Stimulated activated CD8-positive, alpha-beta memory T cell treated with anti-CD3 and anti-CD28 coated beads, Interleukin-4, amount 100 ng/mL, for 4 hours (primary cell): ENCODE results near the gene IL17RD.

Experiments
- DNase-seq, 2 donors: peaks; one replicate each; pipeline ENCODE4 v3.0.0-alpha.2; 2020; ENCODE audit warnings: low read depth in 2 of 2, low spot score in 1 of 2

Gene IL17RD

DNA sequence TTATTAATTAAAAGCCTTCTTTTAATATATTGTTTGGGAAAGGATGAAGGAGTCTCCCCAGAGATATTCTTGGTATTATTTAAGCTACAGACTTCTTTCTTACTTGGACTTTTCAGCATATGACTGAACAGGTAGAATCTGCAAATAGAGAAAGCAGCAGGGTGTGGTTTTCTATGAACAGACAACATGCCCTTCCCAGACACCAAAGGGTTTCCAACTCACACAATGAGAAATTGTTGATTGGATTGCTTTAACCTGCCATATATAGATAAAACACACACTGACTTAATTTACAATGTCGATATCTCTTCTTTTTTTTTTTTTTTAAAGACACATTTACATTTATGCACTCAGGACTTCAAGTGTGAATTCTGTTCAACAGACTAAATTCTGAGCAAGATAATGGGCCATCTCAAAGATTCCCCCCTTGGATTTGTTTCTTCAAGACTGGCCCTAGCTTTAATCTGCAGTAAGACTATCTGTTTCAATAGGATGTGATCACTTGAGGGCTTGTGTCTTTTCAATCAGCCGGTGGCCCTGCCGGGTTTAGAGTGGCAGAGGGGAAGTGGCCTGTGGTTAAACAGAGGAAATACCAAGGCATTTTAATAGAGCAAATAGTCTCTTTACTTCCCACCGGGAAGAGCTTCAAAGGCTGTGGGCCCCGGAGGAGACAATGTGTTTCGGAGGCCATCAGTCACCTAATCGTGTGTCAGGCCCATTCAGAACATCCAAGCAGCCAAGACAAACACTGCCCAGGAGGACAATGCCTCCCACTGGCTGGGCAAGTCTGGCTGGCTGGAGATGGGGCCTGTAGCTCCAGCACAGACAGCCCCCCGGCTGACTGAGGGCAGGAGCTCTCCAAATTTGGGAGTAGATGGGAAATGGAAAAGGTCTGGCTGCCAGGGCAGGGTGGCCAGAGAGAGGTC lies 6.1 kb downstream of the IL17RD start:
- no peak for DNase-seq

DNA sequence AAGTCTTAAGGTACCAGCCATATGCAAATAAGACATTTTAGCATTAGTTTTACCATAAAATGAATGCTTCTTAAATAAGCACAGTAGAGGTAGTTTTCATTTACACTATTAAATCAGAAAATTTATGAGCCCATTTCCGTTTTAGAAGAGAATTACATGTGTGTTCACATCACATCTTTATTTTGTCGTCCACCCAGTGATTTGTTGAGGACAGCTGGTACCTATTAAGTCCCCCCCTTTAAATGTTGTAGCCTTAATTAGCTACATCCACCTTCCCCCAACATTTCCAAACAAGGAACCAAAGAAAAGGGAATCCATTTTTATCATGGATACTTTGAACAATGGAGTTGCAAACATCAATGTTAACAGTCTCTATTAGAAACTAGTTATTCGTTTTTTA lies 6.8 kb downstream of the IL17RD start:
- no peak for DNase-seq

DNA sequence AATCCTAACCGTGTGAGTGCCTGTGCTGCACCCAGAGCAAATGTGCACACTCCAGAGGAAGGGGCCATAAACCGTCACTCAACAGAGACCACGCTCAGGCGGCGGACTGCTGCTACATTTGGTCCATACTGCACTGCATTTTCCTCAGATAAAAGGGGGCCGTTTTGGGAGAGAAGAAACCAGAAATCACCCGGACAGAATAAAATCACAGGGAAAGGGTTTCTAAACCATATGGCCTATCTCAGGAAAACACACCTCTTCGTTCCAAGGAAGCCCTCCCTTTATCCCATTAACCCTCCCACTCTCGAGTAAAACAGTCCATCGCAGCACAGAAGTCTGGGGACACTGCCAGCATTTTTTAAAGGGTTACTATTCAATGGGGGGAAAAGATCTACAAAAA lies 7.6 kb downstream of the IL17RD start:
- no peak for DNase-seq

DNA sequence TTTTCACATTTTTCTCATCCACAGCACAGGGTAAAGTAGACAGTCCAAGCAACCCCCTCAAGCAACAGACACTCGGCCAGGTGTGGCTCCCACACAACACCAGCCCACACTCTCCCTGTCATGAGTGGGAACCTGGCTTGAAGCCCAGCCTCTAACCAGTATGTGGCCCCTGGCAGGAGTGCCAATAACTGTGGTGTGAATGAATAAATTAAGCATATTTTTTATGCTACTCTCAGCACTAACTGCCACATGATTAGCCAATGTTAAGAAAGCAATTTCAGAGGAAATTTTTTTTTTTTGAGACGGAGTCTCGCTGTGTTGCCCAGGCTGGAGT lies 9.9 kb downstream of the IL17RD start:
- no peak for DNase-seq

DNA sequence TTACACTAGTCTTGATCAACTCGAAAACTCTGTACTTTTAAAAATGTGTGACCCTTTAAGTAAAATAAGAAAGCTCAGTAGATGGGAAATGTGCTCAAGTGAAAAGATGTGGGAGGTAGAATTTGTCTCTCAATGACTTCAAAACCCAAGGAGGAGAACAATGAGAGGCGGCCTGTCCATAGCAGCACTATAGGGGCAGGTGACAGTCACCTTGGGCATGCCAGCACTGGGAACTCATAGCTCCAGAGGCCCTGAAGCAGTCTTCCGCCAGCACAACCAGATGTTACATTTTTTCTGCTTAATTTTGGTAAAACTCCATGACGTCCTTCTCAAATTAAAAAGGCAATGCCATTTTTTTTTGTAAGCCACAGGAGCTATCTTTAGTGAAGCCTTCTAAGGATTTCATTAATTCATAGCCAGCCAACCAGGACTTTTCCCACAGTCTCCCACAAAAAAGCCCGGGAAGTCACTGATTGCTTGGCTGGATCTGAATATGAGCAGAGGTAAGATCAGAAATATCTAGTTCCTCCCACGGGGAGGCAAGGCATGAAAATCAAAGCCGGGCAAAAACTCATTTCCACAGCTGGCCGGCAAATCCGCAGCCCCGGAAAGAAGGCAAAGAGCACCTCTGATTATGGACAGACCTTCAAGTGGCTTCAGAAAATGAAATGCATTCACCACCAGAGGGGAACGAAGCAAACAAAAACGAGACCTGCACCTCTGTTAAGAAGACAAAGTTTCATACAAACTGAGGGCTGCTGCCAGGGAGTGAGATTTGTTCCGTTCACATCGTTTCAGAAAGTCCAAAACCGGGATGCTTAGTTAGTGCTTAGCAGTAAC lies 10.5 kb downstream of the IL17RD start:
- DNase-seq, result no peak

DNA sequence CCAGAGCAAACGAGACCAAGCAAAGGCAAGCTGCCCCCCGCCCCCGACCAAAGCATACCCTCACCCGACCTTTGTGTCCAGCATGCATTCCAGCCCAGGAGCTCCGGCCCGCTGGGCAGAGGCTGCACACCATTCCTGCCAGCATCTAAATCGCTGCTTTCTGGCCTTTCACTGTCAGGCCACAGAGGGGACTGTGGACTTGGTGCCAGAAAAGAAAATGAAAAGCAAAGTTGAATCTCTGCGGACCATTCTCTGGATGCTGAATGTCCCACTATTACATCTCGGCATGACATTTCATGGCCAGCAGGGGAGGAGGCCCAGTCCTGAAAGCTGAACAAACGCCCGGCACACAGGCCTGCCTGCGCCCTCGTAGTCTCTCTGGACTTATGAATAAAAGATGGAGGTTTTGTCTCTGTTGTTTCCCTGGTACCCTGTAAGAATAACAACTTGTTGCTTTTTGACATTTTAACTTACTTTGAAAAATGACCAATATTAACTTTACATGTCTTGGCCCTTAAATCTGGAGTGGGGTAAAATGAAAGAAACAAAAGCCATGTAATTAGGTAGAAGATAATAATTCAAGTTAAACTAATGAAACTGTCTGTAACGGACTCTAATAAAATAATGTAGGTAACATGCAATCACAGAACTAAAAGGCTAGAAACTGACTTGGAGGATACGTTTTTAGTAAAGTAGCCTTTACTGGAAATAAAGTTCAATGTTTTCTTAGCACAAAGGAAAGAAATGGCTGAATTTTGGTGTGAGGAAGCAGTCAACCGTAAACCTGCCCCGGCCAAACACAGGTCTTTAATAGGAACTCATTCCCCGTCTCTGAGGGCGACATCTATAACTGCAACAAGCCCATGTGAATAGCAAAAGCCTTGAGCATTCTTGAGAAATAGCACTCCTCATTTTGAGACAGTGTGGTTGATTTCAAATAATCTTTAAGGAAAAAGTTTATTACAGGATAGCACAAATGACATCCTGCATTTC lies 12.7 kb downstream of the IL17RD start:
- no peak for DNase-seq

DNA sequence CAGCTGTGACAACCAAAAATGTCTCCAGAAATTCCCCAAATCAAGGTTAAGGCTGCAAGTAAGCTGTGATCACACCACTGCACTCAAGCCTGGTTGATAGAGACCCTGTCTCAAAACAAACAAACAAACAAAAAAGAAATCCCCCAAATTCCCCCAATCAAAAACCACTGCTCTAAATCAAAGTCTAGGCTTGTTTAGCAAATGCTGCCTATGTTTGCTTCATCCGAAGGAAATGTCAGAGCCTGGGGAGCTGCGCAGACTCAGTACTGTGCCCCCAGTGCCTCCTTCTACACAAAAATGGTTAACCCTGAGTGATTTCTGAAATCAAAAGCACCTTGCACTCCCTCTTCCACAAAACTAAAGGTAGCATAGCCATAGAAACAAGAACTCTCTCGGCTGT lies 13.4 kb downstream of the IL17RD start:
- no peak for DNase-seq

DNA sequence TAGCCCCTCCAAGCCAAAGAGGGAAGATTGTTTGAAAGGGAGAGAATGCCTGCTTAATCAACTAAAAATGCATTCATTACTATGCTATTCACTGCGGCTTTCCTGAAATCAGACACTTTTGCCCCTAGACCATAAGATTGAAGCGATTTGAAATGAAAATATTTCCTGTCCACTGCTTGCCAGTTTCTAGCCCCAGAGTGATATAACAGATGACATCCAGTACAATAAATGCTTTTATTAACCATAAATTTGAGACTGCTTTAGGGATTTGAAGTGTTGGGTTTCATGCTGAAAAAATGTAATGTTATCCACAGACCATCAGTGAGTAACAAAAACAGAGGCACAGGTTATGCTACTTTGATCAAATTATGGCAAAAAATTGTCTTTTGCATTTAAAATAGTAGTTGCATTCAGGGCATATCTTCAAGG lies 14.1 kb downstream of the IL17RD start:
- DNase-seq, result no peak

DNA sequence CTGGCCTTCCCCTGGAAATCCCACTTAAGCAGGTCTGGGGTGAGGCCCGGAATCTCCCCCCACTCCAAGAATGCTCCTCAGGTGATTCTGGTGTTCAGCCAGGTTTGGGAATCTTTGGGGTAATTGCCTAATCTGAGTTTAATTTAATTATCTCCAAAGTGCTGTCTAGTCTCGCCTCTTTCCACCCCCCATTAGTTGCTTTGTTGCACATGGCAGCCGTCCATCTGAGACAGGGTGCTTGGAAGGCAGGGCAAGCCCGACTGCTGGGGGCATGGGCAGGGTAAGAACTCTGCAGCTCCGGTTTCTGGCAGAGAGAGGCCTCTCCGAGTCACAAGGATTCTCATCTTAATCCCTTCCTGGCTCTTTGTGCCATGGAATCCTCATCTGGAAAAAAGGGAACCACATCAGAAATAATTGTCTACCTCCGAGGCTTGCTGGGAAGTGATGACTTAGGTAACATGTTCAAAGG lies 15.0 kb downstream of the IL17RD start:
- DNase-seq, result no peak

DNA sequence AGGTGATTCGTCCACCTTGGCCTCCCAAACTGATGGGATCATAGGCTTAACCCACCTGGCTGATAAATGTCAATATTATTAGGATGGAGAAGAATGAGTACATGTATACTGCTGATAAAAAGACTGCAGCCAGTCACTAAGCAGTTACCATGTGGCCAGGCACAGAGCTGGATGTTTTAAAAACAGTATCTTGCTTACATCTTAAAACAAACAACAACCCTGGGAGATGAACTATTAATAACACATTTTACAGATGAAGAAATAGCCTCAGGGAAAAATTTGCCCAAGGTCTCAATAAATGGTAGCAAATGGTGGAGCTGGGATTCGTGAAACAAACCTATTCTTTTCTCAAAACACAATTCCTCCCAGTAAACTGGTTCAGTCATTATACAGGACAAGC lies 18.1 kb downstream of the IL17RD start:
- no peak for DNase-seq

DNA sequence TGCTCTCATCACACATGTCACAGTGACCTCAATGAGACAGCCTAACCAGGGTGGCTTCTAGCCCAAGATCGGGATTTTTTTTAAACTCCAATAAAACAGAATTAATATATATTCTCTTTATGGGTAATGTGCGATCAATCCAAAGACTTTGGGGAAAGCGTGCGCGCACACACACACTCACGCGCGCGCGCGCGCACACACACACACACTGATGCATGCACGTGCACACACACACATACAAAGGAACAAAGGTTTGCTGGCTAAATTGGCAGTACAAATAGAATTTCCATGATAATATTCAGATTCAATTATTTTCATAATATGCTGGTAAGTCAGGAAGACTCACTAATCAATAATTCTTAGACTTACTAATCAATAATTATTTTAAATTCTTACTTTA lies 19.3 kb downstream of the IL17RD start:
- no peak for DNase-seq

DNA sequence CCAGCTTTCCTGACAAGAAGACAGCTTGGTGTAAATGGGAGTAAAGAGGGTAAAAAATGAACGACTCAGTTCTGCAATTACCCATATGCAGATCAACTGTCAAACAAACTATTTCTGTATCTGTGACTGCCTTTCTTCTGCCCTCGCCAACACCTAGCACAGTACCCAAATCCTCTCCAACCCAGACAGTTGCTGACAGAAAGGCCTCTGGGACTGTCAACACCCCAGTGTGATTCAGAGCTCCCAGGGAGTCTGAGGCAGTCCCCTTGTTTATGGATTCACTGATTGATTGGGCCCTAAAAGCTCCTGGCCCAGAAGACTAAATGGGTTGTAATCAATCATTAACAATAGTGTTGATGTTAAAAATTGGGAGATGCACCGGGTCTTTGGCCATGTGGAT lies 20.2 kb downstream of the IL17RD start:
- no peak for DNase-seq

DNA sequence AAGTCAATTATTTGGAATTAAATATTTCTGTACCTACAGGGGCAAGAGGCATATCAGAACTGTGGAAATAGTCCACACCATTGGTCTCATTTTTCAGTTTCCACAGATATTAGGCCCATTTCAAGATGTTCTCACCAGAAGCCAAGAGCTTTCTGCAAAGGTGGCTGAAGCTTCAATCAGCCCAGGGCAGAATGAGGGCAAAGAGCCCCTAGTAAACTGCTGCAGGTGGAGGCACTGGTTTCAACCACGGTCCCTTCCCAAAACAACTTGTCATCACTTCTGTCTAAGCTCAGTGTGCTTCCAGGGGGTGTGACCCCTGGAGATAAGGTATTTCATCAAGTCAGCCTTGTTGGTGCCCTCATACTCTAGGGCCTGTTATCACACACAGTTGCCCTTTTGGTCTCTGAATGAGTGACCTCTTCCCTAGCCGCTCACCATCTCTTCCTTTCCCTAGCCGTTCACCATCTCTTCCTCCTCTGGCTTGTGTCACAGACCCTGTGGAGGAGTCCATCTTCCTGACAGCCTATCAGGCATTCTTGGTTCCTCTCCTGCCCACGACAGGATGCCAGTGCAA lies 21.2 kb downstream of the IL17RD start:
- no peak for DNase-seq

DNA sequence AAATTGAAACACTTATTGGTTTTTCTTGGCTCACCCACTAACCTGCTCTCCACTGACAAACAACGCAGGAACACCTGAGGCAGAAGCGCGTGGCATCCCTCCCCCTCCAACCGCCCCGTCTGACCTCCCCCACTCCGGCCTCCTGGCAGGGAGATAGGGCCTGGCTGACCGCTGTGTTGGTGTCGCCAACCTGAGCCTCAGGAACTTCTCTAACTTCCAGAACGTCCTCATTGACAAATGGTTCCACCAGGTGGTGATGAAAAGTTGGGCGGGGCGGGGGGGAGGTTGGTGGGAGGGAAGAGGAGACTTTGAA lies 22.8 kb downstream of the IL17RD start:
- no peak for DNase-seq

DNA sequence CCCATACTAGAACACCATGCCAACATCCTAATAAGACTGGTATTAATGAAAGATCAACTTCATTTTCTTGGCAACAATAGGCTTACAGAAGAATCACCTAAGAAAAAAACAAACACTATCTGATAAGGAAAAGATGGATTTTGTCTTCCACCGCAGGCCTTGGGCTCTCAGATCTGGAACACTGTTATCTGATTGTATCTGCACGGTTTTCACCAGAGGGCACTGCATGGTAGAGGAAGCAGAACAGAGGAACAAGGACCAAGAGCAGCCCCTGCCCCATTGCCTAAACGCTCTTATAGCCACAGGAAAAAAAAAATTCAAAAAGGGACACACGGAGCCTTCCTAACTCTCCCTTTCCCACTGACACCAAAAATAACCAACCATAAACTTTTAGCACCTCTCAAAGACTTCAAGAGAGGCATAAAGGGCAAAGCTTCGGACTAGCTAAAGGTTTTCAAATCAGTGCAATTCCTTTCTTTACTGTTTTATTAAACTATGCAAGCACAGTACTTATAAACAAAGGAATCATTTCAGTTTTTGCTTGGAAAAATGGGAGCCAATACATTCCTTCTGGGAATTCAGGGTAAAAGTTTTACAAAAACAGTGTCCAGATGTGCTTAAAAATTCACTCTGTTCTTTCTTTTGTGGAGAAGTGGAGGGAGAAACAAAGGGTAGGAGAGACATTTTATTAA lies 23.3 kb downstream of the IL17RD start:
- DNase-seq, result no peak

DNA sequence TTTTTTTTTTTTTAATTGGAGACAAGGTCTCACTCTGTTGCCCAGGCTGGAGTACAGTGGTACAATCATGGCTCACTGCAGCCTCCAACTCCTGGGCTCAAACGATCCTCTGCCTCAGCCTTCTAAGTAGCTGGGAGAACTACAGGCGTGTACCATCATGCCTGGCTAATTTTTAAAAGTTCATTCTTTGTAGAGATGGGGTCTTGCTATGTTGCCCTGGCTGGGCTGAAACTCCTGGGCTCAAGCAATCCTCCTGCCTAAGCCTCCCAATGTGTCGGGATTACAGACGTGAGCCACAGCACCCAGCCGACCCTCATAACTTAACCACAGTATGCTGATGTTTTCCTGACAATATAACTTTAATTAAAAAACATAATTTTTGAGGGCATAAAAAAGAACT lies 24.3 kb downstream of the IL17RD start:
- no peak for DNase-seq

DNA sequence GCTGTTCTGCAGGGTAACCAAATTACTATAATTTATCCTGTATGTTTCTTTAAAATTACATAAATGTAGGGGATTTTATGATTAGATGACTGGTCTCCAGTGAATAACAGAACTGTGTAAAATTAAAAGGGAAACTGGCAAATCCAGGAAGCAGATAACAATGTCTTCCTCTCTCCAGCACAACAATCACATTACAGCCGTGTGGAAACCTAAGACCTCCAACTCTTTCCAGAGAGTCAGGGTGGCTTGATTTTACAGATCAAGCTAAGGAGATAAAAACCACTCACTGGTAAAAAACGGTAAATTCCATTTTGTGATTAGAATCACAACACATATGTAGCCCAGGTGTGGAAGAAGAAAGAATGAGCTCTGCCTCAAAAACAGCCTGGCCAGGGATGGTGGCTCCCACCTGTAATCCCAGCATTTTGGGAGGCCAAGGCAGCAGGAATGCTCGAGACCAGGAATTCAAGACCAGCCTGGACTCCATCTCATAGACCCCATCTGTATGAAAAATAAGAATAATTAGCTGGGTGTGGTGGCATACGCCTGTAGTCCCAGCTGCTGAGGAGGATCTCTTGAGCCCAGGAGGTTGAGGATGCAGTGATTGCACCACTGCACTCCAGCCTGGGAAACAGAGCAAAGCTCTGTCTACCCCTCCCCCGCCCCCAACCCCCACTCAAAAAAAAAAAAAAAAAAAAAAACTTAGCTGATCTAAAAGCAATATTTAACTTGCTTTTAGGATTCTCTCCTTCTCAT lies 29.0 kb downstream of the IL17RD start:
- no peak for DNase-seq

DNA sequence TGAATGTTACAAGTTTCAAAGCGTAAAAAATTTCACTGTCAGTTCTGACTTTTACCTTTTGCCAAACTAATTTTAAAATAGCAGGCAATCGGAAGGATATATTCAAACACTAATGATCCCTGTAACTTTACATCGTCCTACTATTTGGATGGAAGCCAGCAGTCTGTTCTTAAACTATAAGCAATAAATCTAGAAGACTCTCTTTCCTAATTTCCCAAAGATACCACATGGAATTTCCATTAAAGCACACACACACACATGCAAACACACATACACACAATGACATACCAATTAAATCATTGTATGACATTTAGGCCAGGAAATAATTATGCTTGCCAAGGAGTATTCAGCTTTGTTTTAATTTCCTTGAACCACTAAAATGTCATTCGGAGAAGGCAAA lies 32.0 kb downstream of the IL17RD start:
- no peak for DNase-seq

DNA sequence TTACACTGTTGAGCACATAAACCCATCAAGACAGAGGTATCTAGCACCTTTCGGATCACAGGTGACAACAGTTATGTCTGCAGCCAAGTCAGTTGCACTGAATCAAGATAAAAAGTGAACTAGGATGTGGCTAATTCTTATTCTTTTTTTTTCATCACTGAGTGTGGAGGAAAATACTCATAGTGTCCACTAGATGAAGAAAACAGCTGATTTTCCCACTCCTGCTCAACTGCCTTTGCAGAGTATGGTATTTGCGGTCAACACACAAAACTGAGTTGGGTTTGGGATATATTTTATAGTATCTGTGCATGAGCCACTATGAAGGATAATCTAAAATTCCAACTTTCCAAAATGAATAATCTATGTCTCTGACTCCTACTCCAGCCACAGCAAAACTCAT lies 32.5 kb downstream of the IL17RD start:
- DNase-seq, result no peak

DNA sequence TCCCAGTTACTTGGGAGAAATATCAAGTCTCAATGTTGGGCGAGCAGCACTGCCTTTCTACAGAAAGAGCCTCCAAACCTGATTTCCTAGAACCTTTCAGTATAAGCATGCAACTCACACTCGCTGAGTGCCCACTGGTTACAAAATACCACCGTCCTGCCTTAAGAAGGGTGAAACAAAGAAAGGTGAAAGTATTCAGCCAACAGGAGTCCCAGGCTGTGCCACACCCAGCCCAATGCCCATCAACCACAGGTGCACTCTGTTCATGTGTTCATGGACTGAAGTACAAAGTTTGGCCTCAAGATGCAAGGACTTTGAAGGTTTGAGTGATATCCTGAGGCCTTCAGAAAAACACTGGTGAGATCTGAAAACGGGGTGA lies 34.0 kb downstream of the IL17RD start:
- no peak for DNase-seq
